Skeletal muscle tissue (tissue), 4 donors: Measurements from ENCODE around the gene HLA-DPA1. TPM values are rescaled to one million over a fixed set of nuclear protein-coding genes. Genes with fewer than 3 reads are reported as not detected.
A peak's percentile ranks its signal among the peaks of the same experiment; 100 is the strongest.

ENCODE experiments used
- H3K27ac ChIP-seq: one replicate; pipeline ENCODE4 v1.7.0; 2013; ENCODE audit warnings: mild to moderate bottlenecking, low read depth, low read length, inconsistent platforms
- H3K27me3 ChIP-seq, 3 donors: one replicate each; pipeline ENCODE4 v1.7.0; 2013; ENCODE audit warnings: low read length in 3 of 3; ENCODE audit not compliant: control insufficient read depth in 3 of 3, insufficient read depth in 3 of 3
- H3K36me3 ChIP-seq, 3 donors: one replicate each; pipeline ENCODE4 v1.7.0; 2013; ENCODE audit warnings: low read length in 3 of 3; ENCODE audit not compliant: control insufficient read depth in 3 of 3, insufficient read depth in 3 of 3
- H3K4me1 ChIP-seq, 3 donors: one replicate each; pipeline ENCODE4 v1.7.0; 2013; ENCODE audit warnings: low read length in 3 of 3, mild to moderate bottlenecking in 3 of 3; ENCODE audit not compliant: control insufficient read depth in 3 of 3, insufficient read depth in 3 of 3
- H3K4me3 ChIP-seq, 3 donors: one replicate each; pipeline ENCODE4 v1.7.0; 2013; ENCODE audit warnings: low read length in 3 of 3
- H3K9ac ChIP-seq, 3 donors: one replicate each; pipeline ENCODE4 v1.7.0; 2013; ENCODE audit warnings: low read length in 3 of 3, mild to moderate bottlenecking in 3 of 3, moderate library complexity in 2 of 3, low read depth in 1 of 3
- H3K9me3 ChIP-seq, 3 donors: one replicate each; pipeline ENCODE4 v1.7.0; 2013; ENCODE audit warnings: low read length in 3 of 3; ENCODE audit not compliant: control insufficient read depth in 3 of 3
- total RNA-seq: library from RNA; depleted of rRNA; stranded (reverse); fragments of >200 nt; gene quantifications from one replicate; pipeline ENCODE4 v1.2.3, GENCODE V29; 2014
- donor health status: Osteomylitis.

The HLA-DPA1 gene
- total RNA-seq, 1 donor from 2014 or later = 14.6 TPM

GRCh38 chr6:33078919-33079521, 5.6 kb upstream of the HLA-DPA1 start:
- Histone ChIP-seq H3K27ac (no peak overlapping the region), H3K9me3 (no peaks in the 10 kb centered on the region), H3K4me1 (peaks cover 12 to 15% (median 15%) of the 10 kb centered on the region in 3 donors), H3K9ac (no peak overlapping the region), H3K27me3 (peaks cover 15 to 24% (median 18%) of the 10 kb centered on the region in 3 donors), H3K36me3 (no peaks in the 10 kb centered on the region), H3K4me3 (no peak overlapping the region)

- H3K36me3 ChIP-seq = no peaks in the 10 kb centered on the region
- H3K9ac ChIP-seq = no peak overlapping the region
- H3K27me3 ChIP-seq = peaks cover 15 to 24% (median 18%) of the 10 kb centered on the region in 3 donors
- no peak overlapping the region for H3K4me3 ChIP-seq
- no peak overlapping the region for H3K27ac ChIP-seq
- peaks cover 12 to 15% (median 15%) of the 10 kb centered on the region in 3 donors for H3K4me1 ChIP-seq
- H3K9me3 ChIP-seq = no peaks in the 10 kb centered on the region
Measured at GRCh38 chr6:33078442-33078841, 5.0 kb upstream of the HLA-DPA1 start.

DNA sequence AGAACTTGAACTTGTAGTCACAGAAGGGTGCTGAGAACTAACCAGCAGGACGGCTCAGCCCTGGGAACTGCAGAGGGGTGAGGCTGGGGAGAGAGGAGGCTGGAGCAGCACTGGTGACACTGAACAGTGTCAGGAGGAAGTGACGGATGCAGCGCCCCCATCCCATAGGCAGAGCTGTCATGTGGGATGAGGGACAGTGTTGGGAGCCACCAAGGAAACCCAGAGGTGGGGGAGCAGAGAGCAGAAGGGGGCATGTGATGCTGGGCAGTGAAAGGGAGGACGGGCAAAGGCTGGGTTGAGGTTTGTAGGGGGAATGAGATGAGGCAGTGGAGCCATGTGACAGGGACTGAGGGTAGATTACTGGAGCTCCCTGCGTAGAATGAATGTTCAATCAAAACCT, 4.5 kb upstream of the HLA-DPA1 start:
- H3K4me3 ChIP-seq = peak overlapping the region in 1 of 3 donors; percentile 31
- H3K4me1 ChIP-seq = peaks cover 12 to 15% (median 15%) of the 10 kb centered on the region in 3 donors
- no peak overlapping the region for H3K27ac ChIP-seq
- H3K9me3 ChIP-seq = no peaks in the 10 kb centered on the region
- H3K9ac ChIP-seq = peak overlapping the region in 1 of 3 donors; percentile 6
- H3K27me3 ChIP-seq = peaks cover 15 to 24% (median 18%) of the 10 kb centered on the region in 3 donors
- no peaks in the 10 kb centered on the region for H3K36me3 ChIP-seq

DNA sequence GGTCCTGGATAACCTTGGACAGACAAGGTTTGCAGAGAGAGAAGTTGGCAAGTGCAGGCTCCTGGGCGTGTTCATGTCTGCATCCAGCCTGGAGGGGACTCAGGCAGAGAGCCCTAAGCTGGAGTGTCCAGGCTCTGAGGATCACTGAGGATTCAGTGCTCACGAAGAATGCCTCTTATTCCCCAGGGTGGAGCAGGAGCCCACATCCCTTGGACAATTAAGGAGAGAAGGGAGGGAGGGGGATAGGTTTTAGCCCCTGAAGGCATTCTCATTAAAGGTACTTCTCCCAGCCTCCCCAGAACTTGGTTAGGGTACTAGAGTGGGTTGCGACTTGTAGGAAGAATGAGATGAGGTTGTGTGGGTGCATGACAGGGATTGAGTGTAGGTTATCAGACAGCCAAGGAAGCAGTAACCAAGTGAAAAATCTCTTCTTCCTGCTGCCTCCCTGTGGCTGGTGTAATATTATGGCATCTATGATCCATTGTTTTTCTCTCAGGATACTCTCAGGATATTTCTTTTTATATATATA, 3.0 kb upstream of the HLA-DPA1 start:
- Histone ChIP-seq H3K27me3 (peaks cover 15 to 24% (median 18%) of the 10 kb centered on the region in 3 donors), H3K4me3 (peak overlapping the region; percentile 53 to 67 (median 65)), H3K36me3 (no peaks in the 10 kb centered on the region), H3K4me1 (peaks cover 10 to 14% (median 12%) of the 10 kb centered on the region in 3 donors), H3K9me3 (no peaks in the 10 kb centered on the region), H3K9ac (peak overlapping the region in 2 of 3 donors; percentile 50 to 66), H3K27ac (peak overlapping the region; percentile 80)

GRCh38 chr6:33075568-33076405, 2.3 kb upstream of the HLA-DPA1 start, which contains the start of gene HLA-DPB1:
HLA-DPB1 (plus strand) TSS chr6:33075990; CDS start chr6:33076042, 52 bp downstream.
- peak within 1 kb of the TSS; percentile 80 for H3K27ac ChIP-seq

DNA sequence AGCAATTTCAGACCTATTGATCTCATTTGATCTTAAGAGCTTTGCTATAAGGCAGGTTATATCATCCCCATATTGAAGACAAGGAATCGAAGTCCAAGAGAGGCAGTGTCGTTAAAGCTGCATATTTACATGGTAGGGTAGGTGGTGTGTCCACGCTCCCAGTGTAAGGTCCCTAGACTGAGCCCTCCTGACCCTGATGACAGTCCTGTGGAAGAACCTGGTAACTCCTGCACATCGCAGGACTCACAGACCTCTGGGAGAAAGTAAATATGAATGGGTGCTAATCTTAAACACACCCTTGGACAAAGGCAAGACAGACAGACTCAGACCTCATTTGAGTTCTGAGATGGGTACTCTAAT, 1.7 kb upstream of the HLA-DPA1 start:
- no peak overlapping the region for H3K9ac ChIP-seq
- H3K27ac ChIP-seq = peak overlapping the region; percentile 55
- no peak overlapping the region for H3K4me3 ChIP-seq
- no peaks in the 10 kb centered on the region for H3K9me3 ChIP-seq
- H3K4me1 ChIP-seq = peaks cover 2 to 12% (median 7%) of the 10 kb centered on the region in 3 donors
- peaks cover 13 to 18% (median 15%) of the 10 kb centered on the region in 3 donors for H3K27me3 ChIP-seq
- no peaks in the 10 kb centered on the region for H3K36me3 ChIP-seq

More at GRCh38 chr6:33075568-33076405, 2.3 kb upstream of the HLA-DPA1 start, which contains the start of gene HLA-DPB1:
- Histone ChIP-seq H3K4me3 (peak within 1 kb of the TSS; percentile 53 to 67 (median 65)), H3K36me3 (no peaks in the 10 kb centered on the region), H3K9ac (peak within 1 kb of the TSS; percentile 28 to 66 (median 50)), H3K4me1 (peaks cover 5 to 12% (median 12%) of the 10 kb centered on the region in 3 donors), H3K9me3 (no peaks in the 10 kb centered on the region), H3K27me3 (peaks cover 15 to 21% (median 18%) of the 10 kb centered on the region in 3 donors)

DNA sequence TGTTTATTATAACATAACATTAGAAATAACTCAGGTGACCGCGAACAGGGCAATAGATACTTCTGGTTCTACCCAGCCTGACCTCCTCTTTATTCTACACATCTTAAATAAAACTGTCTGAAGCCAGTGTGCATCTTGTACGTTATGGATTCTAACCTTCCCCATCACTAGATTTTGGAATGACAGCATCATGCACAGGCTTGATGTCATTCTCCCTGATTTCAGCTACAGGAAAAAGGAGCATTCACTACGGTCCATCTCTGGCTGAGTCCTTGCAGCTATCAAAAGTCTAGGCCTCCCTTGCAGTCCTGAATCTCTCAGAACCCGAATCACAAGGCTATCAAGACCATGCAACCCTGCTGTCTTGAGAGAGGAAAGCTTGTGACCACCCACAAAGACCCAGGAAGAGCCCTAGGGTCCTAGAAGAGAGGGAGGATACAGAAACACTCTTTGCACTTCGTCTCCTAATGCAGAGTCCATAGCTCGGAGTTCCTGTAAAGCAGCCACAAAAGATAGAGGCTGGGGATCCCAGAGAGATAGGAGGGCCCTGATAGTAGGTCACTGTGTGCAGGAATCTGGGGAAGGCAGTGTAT, 845 bp downstream of the HLA-DPA1 start:
- Histone ChIP-seq H3K27ac (no peak overlapping the region), H3K9me3 (no peaks in the 10 kb centered on the region), H3K27me3 (peaks cover under 1 to 5% (median 5%) of the 10 kb centered on the region in 3 donors), H3K4me1 (peaks cover 0 to 7% (median under 1%) of the 10 kb centered on the region in 3 donors), H3K9ac (peak overlapping the region in 2 of 3 donors; percentile 34 to 51), H3K4me3 (peak overlapping the region in 2 of 3 donors; percentile 53 to 62), H3K36me3 (peaks cover 0 to 5% (median 4%) of the 10 kb centered on the region in 3 donors)

DNA sequence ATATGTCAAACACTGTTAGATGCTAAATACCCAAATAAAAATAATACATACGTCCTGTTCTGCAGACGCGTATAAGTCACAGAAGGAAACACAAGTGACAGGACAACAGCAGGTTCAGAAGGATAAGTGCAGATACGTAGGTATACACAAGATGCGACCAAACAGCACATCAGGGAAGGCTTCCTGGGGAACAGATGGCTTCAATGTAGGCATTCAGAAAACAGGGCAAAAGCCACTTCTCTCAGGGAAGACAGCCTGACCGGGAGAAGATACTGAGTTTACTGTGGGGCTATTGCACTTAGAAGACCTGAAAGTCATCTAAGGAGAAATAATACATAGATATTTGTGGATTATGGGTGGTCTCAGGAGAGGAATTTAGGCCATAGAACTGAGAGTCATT, 1.9 kb downstream of the HLA-DPA1 start:
- peaks cover 0 to 5% (median 4%) of the 10 kb centered on the region in 3 donors for H3K36me3 ChIP-seq
- H3K27ac ChIP-seq = no peak overlapping the region
- H3K4me3 ChIP-seq = peak overlapping the region in 1 of 3 donors; percentile 45
- H3K4me1 ChIP-seq = peaks cover 0 to 5% (median 0%) of the 10 kb centered on the region in 3 donors
- H3K27me3 ChIP-seq = peaks cover 0 to 4% (median 3%) of the 10 kb centered on the region in 3 donors
- H3K9ac ChIP-seq = peak overlapping the region in 1 of 3 donors; percentile 63
- no peaks in the 10 kb centered on the region for H3K9me3 ChIP-seq

GRCh38 chr6:33070909-33071308, 2.5 kb downstream of the HLA-DPA1 start:
- peaks cover 0 to 5% (median 4%) of the 10 kb centered on the region in 3 donors for H3K36me3 ChIP-seq
- no peaks in the 10 kb centered on the region for H3K9me3 ChIP-seq
- no peak overlapping the region for H3K4me3 ChIP-seq
- peaks cover 0 to 4% (median 0%) of the 10 kb centered on the region in 3 donors for H3K27me3 ChIP-seq
- no peak overlapping the region for H3K9ac ChIP-seq
- peaks cover 0 to 5% (median 0%) of the 10 kb centered on the region in 3 donors for H3K4me1 ChIP-seq
- no peak overlapping the region for H3K27ac ChIP-seq
